D721Med (cell line): ENCODE results near the gene AFDN.

Experiments used
- DNase-seq: peaks from one replicate; pipeline ENCODE4 v3.0.0; 2011; ENCODE audit warnings: low spot score; ENCODE audit not compliant: insufficient read length
- FAIRE-seq: peaks from 2 replicates; lab custom pipeline; 2011; peaks lifted over from hg19 to GRCh38; lab: Jason Lieb, UNC
- TF ChIP-seq, protein P1 (sequence below): IDR thresholded peaks from 2 replicates; pipeline ENCODE4 v1.5.1; 2012; ENCODE audit warnings: mild to moderate bottlenecking, control low read depth; ENCODE audit not compliant: insufficient read depth; ENCODE audit errors: missing control alignments

AFDN gene

DNA sequence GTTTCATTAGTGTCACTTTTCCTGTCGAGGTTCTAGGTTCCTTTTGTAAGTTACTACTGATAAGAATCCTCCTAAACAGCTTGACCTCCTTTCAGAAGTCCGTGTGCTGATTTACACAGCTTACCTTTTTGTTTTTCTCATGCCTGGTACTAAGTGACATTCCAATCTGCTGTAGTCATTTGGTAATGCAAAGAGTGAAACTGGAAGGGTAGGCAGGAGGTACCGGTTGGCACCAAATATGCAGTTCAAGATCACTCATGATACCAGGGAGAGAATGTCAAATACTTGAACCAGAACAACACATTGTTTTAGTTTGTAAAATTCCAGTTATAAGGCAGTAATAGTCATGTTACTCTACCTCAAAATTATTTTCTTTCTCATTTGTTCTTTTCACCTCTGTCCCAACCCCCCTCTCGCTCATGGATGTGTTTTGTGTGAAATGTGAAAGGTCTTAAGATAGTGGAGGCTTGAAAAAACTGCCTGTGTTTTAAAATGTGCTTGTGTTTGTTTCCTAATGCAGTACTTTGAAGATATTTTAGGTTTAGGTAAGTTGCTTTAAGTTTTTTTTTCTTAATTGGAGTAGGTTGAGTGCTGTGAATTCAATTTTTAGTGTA lies 23.2 kb downstream of the AFDN start:
- TF ChIP-seq, protein P1, sequence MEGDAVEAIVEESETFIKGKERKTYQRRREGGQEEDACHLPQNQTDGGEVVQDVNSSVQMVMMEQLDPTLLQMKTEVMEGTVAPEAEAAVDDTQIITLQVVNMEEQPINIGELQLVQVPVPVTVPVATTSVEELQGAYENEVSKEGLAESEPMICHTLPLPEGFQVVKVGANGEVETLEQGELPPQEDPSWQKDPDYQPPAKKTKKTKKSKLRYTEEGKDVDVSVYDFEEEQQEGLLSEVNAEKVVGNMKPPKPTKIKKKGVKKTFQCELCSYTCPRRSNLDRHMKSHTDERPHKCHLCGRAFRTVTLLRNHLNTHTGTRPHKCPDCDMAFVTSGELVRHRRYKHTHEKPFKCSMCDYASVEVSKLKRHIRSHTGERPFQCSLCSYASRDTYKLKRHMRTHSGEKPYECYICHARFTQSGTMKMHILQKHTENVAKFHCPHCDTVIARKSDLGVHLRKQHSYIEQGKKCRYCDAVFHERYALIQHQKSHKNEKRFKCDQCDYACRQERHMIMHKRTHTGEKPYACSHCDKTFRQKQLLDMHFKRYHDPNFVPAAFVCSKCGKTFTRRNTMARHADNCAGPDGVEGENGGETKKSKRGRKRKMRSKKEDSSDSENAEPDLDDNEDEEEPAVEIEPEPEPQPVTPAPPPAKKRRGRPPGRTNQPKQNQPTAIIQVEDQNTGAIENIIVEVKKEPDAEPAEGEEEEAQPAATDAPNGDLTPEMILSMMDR = no peak
- DNase-seq (no peak), FAIRE-seq (no peak)

DNA sequence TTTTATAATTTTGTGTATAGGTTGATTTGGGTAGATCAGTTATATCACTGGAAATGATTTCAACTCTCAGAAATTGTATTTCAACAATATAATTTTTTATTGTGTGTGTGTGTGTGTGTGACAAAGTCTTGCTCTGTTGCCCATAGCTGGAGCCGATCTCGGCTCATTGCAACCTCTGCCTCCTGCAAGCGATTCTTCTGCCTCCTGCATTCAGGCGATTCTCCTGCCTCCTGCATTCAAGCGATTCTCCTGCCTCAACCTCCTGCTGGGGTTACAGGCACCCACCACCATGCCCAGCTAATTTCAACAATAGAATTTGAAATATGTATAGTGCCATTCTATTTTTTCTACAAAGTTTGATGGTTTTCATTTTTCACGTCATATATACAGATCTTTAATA lies 24.1 kb downstream of the AFDN start:
- no peak for FAIRE-seq
- TF ChIP-seq, protein P1 = no peak
- DNase-seq = no peak

DNA sequence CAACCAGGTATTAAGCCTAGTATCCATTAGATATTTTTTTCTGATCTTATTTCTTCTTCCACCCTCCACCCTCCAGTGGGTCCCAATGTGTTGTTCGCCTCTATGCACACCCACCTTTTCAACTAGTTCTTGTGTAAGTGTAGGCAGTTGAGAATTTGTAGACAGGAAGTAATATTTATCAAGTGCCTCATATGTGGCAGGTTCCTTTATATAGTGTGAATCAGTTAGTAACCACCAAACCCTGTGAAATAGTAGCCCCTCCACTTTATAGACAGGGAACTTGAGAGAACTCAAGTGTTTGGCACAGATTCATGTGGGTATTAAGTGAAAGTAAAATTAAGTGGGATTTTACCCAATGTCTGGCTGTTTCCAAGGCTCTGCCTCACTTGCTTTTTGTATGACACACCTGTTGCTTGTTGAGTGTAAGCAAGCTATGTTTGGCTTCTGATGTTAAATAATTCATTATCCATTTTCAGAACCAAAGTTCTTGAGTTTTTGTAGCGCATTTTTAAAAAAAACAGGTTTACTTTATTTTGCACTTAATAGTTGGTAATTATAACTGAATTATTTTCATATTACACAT lies 24.8 kb downstream of the AFDN start:
- TF ChIP-seq, protein P1 = no peak
- DNase-seq (no peak), FAIRE-seq (no peak)

DNA sequence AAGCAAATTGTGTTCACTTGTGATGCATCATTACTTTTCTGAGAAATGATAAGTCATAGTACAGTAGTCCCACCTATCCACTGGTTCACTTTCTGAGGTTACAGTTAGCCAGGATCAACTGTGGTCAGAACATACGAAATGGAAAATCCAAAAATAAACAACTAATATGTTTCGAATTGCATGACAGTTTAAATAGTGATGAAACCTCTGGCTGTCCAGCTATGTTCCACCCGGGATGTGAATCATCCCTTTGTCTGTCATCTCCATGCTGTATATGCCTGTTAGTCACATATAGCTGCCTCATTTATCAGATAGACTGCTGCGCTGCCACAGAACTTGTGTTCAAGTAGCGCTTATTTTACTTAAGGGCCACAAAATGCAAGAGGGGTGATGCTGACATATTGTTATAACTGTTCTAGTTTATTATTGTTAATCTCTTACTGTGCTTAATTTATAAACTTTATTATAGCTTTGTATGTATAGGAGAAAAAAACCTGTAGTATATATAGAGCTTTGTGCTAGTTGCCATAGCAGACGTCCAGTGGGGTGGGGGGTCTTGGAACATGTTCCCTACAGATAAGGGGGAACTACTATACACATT lies 29.2 kb downstream of the AFDN start:
- no peak for FAIRE-seq
- TF ChIP-seq, protein P1 = no peak
- DNase-seq = no peak

DNA sequence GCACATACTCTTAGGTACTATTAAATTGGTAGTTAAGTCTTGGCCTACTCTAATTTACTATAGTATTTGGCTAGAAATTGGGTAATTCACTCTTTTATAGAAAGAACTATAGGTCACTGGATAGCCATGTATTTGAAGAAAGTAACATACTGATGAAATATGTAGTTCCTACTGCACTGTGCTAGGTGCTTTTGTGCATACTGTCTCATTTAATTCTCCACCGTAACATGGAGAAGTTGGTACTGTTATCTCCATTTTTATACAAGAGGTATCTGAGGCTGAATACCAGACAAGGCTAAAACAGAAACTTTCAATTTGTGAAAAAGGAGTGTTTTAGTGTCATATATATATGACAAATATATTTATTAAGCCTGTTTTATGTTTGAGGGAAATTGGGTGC lies 29.8 kb downstream of the AFDN start:
- DNase-seq (no peak), FAIRE-seq (no peak)
- TF ChIP-seq, protein P1 = no peak

DNA sequence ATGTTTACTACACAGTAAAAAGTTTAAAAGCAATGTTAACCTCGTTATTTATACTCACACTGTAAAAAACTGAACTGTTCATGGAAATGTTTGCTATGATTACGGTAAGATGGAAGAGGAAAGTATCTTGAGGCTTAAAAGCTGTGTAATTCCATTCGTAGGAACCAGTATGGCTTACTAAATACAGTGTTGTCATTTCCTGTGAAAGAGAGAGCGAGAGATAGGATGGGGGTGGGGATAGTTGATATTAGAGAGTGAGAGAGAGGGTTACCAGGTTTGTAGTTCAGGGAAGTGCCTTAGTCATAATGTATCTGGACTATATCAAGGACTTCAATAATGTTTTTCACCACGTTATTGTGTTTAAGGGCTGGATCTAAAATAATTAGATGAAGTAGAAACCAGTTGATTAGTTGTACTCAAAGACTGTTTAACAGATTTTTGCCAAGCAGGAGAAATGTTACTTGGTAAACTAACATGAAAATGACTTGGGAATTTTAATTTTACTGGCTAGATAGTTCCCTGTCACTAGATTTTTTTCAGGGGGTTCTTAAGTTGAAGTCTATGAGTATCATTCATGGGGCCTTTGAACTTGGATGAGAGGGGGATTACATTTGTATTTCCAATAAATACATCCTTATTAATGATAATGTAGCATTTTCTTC lies 30.4 kb downstream of the AFDN start:
- DNase-seq (no peak), FAIRE-seq (no peak)
- TF ChIP-seq, protein P1 = no peak

DNA sequence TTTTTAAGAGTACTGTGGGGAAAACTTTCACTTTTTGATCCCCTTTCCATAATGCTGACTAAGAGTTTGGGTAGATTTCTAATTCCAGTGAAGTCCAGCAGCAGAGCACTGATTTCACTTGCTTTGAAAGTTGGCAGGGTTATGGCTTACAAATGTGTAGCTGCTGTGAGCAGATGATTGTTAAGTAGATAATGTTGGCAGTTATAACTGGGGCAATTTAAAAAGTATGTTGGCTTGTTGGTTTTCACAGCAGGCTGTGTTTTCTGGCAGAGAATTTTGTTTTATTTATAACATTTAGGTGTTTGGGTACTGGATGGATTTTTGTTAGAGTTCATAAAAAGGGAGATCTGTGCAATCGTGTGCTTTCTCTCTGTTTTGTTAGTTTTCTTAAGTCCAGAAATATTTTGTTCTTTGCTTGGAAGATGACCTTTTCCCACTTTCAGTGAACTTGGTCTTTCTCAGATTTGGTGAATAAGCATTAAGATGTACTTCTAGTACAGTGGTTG lies 31.4 kb downstream of the AFDN start:
- TF ChIP-seq, protein P1 = no peak
- FAIRE-seq (no peak), DNase-seq (no peak)
